ENCODE measurements around the gene FRS2. TPM values are rescaled to one million over a fixed set of nuclear protein-coding genes. Genes with fewer than 3 reads are reported as not detected.

The FRS2 gene
- total and polyA plus RNA-seq, 9 of the 15 experiments (the other 6 are each of a cell fraction or from before 2014, with no cell fraction given) = 1.0 to 9.1 (median 6.0) TPM

DNA sequence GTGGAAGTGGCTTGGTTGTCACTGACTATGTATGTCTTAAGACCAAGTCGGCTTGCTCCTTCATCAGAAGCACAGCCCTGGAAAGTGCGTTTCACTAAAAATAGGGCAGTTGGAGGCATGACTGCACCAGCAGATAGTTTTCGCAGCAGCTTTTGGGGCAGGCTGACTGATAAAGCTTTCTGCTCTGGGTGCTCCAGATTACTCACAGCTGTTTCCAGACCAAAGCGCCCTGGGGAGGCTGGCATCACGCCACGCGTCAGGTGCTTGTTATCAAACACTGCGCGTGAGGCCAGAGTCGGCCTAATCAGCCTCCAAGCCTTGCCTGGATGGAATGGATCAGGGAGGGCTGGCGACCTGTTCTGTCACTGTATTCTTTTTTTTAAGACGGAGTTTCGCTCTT is 153.8 kb downstream of the FRS2 start (continued):
- no peak for TF ChIP-seq SIRT6 (IDR thresholded peaks at IDR 0.05; ENCODE audit: low read depth, low read length)
- peak; percentile 95 for TF ChIP-seq EP300 (IDR thresholded peaks at IDR 0.05; ENCODE audit: low read length)
- peak; percentile 93 for TF ChIP-seq ZNF175 (CRISPR knock-in tag; IDR thresholded peaks at IDR 0.05; ENCODE audit: low read depth)
- TF ChIP-seq PATZ1 (CRISPR knock-in tag; IDR thresholded peaks at IDR 0.05; ENCODE audit: borderline replicate concordance) = no peak
- TF ChIP-seq, protein P1, sequence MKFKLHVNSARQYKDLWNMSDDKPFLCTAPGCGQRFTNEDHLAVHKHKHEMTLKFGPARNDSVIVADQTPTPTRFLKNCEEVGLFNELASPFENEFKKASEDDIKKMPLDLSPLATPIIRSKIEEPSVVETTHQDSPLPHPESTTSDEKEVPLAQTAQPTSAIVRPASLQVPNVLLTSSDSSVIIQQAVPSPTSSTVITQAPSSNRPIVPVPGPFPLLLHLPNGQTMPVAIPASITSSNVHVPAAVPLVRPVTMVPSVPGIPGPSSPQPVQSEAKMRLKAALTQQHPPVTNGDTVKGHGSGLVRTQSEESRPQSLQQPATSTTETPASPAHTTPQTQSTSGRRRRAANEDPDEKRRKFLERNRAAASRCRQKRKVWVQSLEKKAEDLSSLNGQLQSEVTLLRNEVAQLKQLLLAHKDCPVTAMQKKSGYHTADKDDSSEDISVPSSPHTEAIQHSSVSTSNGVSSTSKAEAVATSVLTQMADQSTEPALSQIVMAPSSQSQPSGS (CRISPR knock-in tag; IDR thresholded peaks at IDR 0.05) = no peak
- TF ChIP-seq, protein P2, sequence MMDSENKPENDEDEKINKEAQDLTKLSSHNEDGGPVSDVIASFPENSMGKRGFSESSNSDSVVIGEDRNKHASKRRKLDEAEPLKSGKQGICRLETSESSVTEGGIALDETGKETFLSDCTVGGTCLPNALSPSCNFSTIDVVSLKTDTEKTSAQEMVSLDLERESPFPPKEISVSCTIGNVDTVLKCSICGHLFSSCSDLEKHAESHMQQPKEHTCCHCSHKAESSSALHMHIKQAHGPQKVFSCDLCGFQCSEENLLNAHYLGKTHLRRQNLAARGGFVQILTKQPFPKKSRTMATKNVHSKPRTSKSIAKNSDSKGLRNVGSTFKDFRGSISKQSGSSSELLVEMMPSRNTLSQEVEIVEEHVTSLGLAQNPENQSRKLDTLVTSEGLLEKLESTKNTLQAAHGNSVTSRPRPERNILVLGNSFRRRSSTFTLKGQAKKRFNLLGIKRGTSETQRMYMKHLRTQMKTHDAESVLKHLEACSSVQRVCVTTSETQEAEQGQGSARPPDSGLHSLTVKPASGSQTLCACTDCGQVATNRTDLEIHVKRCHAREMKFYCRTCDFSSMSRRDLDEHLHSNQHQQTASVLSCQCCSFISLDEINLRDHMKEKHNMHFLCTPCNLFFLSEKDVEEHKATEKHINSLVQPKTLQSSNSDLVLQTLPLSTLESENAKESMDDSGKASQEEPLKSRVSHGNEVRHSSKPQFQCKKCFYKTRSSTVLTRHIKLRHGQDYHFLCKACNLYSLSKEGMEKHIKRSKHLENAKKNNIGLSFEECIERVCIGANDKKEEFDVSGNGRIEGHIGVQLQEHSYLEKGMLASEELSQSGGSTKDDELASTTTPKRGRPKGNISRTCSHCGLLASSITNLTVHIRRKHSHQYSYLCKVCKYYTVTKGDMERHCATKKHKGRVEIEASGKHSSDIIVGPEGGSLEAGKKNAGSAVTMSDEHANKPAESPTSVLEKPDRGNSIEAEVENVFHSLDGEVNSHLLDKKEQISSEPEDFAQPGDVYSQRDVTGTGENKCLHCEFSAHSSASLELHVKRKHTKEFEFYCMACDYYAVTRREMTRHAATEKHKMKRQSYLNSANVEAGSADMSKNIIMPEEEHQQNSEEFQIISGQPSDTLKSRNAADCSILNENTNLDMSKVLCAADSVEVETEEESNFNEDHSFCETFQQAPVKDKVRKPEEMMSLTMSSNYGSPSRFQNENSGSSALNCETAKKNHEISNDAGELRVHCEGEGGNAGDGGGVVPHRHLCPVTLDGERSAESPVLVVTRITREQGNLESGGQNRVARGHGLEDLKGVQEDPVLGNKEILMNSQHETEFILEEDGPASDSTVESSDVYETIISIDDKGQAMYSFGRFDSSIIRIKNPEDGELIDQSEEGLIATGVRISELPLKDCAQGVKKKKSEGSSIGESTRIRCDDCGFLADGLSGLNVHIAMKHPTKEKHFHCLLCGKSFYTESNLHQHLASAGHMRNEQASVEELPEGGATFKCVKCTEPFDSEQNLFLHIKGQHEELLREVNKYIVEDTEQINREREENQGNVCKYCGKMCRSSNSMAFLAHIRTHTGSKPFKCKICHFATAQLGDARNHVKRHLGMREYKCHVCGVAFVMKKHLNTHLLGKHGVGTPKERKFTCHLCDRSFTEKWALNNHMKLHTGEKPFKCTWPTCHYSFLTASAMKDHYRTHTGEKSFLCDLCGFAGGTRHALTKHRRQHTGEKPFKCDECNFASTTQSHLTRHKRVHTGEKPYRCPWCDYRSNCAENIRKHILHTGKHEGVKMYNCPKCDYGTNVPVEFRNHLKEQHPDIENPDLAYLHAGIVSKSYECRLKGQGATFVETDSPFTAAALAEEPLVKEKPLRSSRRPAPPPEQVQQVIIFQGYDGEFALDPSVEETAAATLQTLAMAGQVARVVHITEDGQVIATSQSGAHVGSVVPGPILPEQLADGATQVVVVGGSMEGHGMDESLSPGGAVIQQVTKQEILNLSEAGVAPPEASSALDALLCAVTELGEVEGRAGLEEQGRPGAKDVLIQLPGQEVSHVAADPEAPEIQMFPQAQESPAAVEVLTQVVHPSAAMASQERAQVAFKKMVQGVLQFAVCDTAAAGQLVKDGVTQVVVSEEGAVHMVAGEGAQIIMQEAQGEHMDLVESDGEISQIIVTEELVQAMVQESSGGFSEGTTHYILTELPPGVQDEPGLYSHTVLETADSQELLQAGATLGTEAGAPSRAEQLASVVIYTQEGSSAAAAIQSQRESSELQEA (IDR thresholded peaks at IDR 0.05; ENCODE audit: low read depth) = no peak
- TF ChIP-seq CHD1 (IDR thresholded peaks at IDR 0.05; ENCODE audit: low read length) = no peak
- no peak for TF ChIP-seq EZH2 (IDR thresholded peaks at IDR 0.05; ENCODE audit: borderline replicate concordance, low read depth, low read length)
- peak; percentile 86; the same call in 1 of the 2 replicates for TF ChIP-seq E2F3 (CRISPR knock-in tag; IDR thresholded peaks at IDR 0.05)
- TF ChIP-seq, protein P3, sequence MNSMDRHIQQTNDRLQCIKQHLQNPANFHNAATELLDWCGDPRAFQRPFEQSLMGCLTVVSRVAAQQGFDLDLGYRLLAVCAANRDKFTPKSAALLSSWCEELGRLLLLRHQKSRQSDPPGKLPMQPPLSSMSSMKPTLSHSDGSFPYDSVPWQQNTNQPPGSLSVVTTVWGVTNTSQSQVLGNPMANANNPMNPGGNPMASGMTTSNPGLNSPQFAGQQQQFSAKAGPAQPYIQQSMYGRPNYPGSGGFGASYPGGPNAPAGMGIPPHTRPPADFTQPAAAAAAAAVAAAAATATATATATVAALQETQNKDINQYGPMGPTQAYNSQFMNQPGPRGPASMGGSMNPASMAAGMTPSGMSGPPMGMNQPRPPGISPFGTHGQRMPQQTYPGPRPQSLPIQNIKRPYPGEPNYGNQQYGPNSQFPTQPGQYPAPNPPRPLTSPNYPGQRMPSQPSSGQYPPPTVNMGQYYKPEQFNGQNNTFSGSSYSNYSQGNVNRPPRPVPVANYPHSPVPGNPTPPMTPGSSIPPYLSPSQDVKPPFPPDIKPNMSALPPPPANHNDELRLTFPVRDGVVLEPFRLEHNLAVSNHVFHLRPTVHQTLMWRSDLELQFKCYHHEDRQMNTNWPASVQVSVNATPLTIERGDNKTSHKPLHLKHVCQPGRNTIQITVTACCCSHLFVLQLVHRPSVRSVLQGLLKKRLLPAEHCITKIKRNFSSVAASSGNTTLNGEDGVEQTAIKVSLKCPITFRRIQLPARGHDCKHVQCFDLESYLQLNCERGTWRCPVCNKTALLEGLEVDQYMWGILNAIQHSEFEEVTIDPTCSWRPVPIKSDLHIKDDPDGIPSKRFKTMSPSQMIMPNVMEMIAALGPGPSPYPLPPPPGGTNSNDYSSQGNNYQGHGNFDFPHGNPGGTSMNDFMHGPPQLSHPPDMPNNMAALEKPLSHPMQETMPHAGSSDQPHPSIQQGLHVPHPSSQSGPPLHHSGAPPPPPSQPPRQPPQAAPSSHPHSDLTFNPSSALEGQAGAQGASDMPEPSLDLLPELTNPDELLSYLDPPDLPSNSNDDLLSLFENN (IDR thresholded peaks at IDR 0.05; ENCODE audit: low read depth in 2 of 2, low read length in 2 of 2) = peak in 1 of 2 experiments; percentile 98; a peak in 2 of 4 replicates
- TF ChIP-seq ZNF311 (CRISPR knock-in tag; IDR thresholded peaks at IDR 0.05) = peak; percentile 87
- no peak for TF ChIP-seq ZNF217 (CRISPR knock-in tag; IDR thresholded peaks at IDR 0.05)
- peak; percentile 99 for TF ChIP-seq BHLHE40 (IDR thresholded peaks at IDR 0.05; ENCODE audit: low read length)
- no peak for TF ChIP-seq TARDBP (IDR thresholded peaks at IDR 0.05)

Data from K562 (cell line).